ENCODE data around the gene TRIM74. TPM values are rescaled to one million over a fixed set of nuclear protein-coding genes. Genes with fewer than 3 reads are reported as not detected.
"Not testable (repeated sequence)": the region's sequence is repeated elsewhere in the genome, so short reads cannot be mapped to it uniquely, and the experiment has no call there.

The TRIM74 gene
- total RNA-seq, 4 donors from 2014 or later, result 0.19 to 0.27 (median 0.25) TPM; not detected in 1

DNA sequence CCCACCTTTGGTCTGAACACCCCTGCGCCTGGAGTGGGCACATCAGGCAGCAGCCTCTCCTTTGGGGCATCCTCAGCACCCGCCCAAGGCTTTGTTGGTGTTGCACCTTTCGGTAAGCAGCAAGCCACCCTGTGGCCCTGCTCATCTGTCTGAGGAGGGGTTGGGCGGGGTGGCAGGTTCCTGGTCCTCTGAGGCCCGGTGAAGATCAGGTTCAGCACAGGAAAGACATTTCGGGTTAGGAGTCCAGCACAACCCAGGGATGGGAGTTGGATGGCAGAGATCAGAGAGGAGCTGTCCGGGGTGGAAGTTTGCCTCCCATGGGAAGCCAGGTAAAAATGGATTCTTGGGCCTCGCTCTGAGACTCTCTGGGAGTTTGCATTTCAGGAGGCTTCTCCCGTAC lies 23.7 kb downstream of the TRIM74 start:
- intact Hi-C loops (cut with DNase I; ENCODE audit: low total_unique reads), result not testable (repeated sequence)
- peak in 1 of 2 donors; percentile 76 for DNase-seq (ENCODE audit: low spot score in 2 of 2)
- WGBS, 2 donors, result 89 to 93% methylated on average over 9 of the region's 9 CpGs

DNA sequence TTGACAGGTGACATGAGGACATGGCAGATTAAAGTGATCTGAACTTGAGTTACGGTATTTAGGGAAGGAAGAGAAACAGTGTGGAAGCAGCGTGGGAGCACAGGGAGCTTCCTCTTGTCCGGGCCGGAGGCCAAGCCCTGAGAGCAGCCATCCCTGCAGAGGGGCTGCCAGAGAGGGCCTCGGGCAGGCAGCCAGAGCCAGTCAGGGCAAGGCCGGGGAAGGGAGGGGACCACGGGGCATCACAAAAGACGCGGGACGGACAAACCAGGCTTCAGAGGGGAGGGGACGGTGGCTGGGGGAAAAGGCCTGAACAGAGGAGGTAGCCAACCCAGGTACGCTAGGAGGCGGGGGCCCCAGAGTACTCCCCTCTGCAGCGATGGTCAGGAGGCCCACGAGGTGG lies 24.3 kb downstream of the TRIM74 start:
- intact Hi-C loops (cut with DNase I; ENCODE audit: low total_unique reads); H3K4me3 ChIP-seq (ENCODE audit: low read depth, poor library complexity, severe bottlenecking): not testable (repeated sequence)
- WGBS, 2 donors, result 70 to 80% methylated on average over 9 to 10 of the region's 15 CpGs
- DNase-seq (ENCODE audit: low spot score in 2 of 2), result peak in 1 of 2 donors; percentile 37

More for the DNA sequence above, 23.7 kb downstream of the TRIM74 start:
- H3K4me3 ChIP-seq (ENCODE audit: low read depth, poor library complexity, severe bottlenecking), result not testable (repeated sequence)

DNA sequence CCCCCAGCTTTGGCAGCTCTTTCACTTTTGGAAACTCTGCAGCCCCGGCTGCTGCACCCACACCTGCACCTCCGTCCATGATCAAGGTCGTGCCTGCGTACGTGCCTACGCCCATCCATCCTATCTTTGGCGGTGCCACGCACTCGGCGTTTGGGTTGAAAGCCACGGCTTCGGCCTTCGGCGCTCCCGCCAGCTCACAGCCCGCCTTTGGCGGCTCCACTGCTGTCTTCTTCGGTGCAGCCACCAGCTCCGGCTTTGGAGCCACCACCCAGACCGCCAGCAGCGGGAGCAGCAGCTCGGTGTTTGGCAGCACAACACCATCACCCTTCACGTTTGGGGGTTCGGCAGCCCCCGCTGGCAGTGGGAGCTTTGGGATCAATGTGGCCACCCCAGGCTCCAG lies 26.3 kb downstream of the TRIM74 start:
- H3K4me3 ChIP-seq (ENCODE audit: low read depth, poor library complexity, severe bottlenecking); intact Hi-C loops (cut with DNase I; ENCODE audit: low total_unique reads): not testable (repeated sequence)
- peak in 1 of 2 donors; percentile 9 for DNase-seq (ENCODE audit: low spot score in 2 of 2)
- 93 to 96% methylated on average over 19 to 25 of the region's 25 CpGs for WGBS, 2 donors

DNA sequence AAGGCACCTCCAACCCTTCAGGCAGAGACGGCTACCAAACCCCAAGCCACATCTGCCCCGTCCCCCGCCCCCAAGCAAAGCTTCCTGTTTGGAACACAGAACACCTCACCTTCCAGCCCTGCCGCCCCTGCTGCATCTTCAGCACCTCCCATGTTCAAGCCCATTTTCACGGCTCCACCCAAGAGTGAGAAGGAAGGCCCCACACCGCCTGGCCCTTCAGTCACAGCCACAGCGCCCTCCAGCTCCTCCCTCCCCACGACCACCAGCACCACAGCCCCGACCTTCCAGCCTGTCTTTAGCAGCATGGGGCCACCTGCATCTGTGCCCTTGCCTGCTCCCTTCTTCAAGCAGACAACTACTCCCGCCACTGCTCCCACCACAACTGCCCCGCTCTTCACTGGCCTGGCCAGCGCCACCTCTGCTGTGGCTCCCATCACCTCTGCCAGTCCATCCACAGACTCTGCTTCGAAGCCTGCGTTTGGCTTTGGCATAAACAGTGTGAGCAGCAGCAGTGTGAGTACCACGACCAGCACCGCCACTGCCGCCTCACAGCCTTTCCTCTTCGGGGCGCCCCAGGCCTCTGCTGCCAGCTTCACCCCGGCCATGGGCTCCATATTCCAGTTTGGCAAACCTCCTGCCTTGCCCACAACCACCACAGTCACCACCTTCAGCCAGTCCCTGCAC lies 27.1 kb downstream of the TRIM74 start:
- H3K4me3 ChIP-seq (ENCODE audit: low read depth, poor library complexity, severe bottlenecking); intact Hi-C loops (cut with DNase I; ENCODE audit: low total_unique reads): not testable (repeated sequence)
- DNase-seq (ENCODE audit: low spot score in 2 of 2), result peak in 1 of 2 donors; percentile 75
- 92 to 94% methylated on average over 8 to 9 of the region's 20 CpGs for WGBS, 2 donors

DNA sequence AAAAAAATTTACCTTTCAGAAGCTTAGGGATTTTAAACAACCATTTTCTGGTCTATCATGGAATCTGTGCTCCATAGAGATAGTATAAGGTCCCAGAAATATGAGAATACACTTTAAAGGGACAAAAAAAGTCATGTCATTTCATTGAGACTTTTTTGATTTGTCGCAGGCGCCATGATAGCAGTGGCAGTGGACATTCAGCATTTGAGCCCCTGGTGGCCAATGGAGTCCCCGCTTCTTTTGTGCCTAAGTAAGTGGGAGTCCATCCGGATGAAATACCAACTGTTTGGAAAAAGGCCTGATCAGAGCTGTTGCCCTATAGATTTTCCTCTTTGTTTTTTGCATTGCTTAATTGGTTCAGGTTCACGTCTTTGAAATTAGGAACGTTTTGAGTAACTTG lies 41.0 kb downstream of the TRIM74 start:
- H3K4me3 ChIP-seq (ENCODE audit: low read depth, poor library complexity, severe bottlenecking); intact Hi-C loops (cut with DNase I; ENCODE audit: low total_unique reads); DNase-seq (ENCODE audit: low spot score in 2 of 2): not testable (repeated sequence)
- WGBS, 2 donors, result 91 to 93% methylated on average over 6 of the region's 6 CpGs

DNA sequence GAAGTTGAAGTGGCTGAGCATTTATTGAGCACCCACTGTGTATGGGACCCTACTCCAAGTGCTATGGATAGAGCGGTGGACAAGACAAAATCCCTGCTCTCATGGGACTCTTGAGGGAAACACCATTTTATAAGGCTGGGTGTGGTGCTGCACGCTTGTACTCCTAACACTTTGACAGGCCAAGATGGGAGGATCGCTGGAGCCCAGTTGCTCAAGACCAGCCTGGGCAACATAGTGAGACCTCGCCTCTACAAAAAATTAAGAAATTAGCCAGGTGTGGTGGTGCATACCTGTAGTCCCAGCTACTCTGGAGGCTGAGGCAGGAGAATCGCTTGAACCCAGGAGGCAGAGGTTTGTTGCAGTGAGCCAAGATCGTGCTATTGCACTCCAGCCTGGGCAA lies 41.5 kb downstream of the TRIM74 start:
- 94 to 96% methylated on average over 6 of the region's 6 CpGs for WGBS, 2 donors
- DNase-seq (ENCODE audit: low spot score in 2 of 2), result peak in 1 of 2 donors; percentile 82
- H3K4me3 ChIP-seq (ENCODE audit: low read depth, poor library complexity, severe bottlenecking); intact Hi-C loops (cut with DNase I; ENCODE audit: low total_unique reads): not testable (repeated sequence)

DNA sequence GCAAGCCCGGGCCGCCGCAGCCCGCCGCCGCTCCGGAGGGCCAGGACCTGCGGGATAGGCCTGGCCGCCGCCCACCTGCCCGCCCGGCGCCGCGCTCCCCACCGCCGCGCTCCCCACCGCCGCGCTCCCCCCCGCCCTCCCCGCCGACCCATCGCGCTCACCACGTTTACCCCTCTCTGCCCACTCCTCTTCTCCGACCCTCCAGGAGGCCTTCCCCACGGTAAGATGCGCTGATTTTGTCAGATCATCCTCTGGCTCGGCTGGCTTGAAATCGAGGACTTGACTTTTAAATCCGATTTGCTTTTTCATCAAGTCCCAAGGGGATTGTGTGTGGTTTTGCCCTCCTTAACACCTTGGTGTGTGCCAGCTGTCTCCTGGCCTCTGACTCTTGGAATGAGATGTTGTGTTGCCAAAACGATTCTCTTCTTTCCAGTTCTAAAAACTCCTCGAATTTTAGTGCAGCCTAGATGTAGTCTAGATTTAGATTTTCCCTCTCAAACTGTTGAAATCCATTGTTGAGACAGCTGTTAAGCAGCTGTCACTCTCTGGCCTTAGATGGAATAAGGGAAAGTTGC lies 43.6 kb downstream of the TRIM74 start:
- peak in 1 of 2 donors; percentile 81 for DNase-seq (ENCODE audit: low spot score in 2 of 2)
- intact Hi-C loops (cut with DNase I; ENCODE audit: low total_unique reads), result no loop called here
- H3K4me3 ChIP-seq (ENCODE audit: low read depth, poor library complexity, severe bottlenecking), result peak overlapping the region; percentile 77
- TF ChIP-seq POLR2A (IDR thresholded peaks at IDR 0.05), result no peak
- TF ChIP-seq, protein P1, sequence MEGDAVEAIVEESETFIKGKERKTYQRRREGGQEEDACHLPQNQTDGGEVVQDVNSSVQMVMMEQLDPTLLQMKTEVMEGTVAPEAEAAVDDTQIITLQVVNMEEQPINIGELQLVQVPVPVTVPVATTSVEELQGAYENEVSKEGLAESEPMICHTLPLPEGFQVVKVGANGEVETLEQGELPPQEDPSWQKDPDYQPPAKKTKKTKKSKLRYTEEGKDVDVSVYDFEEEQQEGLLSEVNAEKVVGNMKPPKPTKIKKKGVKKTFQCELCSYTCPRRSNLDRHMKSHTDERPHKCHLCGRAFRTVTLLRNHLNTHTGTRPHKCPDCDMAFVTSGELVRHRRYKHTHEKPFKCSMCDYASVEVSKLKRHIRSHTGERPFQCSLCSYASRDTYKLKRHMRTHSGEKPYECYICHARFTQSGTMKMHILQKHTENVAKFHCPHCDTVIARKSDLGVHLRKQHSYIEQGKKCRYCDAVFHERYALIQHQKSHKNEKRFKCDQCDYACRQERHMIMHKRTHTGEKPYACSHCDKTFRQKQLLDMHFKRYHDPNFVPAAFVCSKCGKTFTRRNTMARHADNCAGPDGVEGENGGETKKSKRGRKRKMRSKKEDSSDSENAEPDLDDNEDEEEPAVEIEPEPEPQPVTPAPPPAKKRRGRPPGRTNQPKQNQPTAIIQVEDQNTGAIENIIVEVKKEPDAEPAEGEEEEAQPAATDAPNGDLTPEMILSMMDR (IDR thresholded peaks at IDR 0.05), result no peak
- 0 to 1% methylated on average over 18 to 25 of the region's 35 CpGs for WGBS, 2 donors

DNA sequence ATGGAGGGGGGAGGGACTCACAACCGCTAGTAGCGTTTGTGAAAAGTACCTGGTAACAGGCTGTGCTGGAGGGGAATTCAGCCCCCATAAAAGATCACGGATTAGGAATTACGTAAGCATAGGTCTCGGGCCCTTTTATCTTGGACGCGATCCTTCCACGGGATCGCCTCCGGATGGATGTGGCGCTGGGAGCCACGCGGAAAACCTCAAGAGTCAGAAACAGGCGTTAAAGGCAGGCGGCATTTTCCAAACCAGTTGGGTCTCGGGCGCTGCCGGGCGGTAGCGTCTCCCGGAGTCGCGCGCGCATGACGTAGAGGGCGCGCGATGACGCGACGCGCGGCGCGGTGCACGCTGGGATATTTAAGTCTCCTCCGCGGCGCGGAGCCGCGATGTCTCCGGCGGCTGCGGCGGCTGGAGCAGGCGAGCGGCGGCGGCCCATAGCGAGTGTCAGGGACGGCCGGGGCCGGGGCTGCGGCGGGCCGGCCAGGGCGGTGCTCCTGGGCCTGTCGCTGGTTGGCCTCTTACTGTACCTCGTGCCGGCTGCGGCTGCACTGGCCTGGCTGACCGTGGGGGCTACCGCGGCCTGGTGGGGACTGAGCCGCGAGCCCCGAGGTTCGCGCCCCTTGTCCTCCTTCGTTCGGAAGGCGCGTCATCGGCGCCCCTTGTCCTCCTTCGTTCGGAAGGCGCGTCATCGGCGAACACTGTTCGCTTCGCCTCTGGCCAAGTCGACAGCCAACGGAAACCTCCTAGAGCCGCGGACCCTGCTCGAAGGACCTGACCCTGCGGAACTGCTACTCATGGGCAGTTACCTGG lies 44.3 kb downstream of the TRIM74 start, which contains the start of gene POM121:
Gene POM121, plus strand, starts transcription at position 363 of the 813 bp plus-strand sequence. Its CDS starts 27 bp downstream, at position 390.
- 0% methylated on average over 28 to 53 of the region's 91 CpGs for WGBS, 2 donors
- TF ChIP-seq POLR2A (IDR thresholded peaks at IDR 0.05), result no peak
- TF ChIP-seq, protein P1 (IDR thresholded peaks at IDR 0.05), result no peak
- H3K4me3 ChIP-seq (ENCODE audit: low read depth, poor library complexity, severe bottlenecking), result peak within 1 kb of the TSS; percentile 77
- peak; percentile 75 to 96 for DNase-seq (ENCODE audit: low spot score in 2 of 2)
- intact Hi-C loops (cut with DNase I; ENCODE audit: low total_unique reads), result no loop called here

Measured in lower leg skin (tissue), 4 donors.